ENCODE results near the gene MSI2.

- TF ChIP-seq EZH2 (IDR thresholded peaks at IDR 0.05; ENCODE audit: insufficient read depth, poor library complexity, severe bottlenecking) (no peak), EZH2phosphoT487 (IDR thresholded peaks at IDR 0.05; ENCODE audit: insufficient read depth, low read depth) (no peak)
Observed at GRCh38 chr17:57340160-57340981, 84.0 kb downstream of the MSI2 start.

All from GM23248 (cell line).